Testis (tissue), 3 donors: ENCODE results near the gene SHB. TPM values are rescaled to one million over a fixed set of nuclear protein-coding genes. Genes with fewer than 3 reads are reported as not detected.

ENCODE experiments used
- DNase-seq: peaks from one replicate; pipeline ENCODE4 v3.0.0-alpha.2; 2019
- H3K27ac ChIP-seq, 2 donors: fragments of 200-600 bp; sonication (generic); one replicate each; pipeline ENCODE4 v1.5.1; 2019
- H3K27me3 ChIP-seq: fragments of 200-600 bp; sonication (generic); one replicate; pipeline ENCODE4 v1.5.1; 2019
- H3K36me3 ChIP-seq: fragments of 200-600 bp; sonication (generic); one replicate; pipeline ENCODE4 v1.5.1; 2017; ENCODE audit warnings: low read depth; ENCODE audit errors: missing control alignments
- H3K4me1 ChIP-seq: fragments of 200-600 bp; sonication (generic); one replicate; pipeline ENCODE4 v1.5.1; 2019
- H3K4me3 ChIP-seq, 2 donors: fragments of 200-600 bp; sonication (generic); one replicate each; pipeline ENCODE4 v1.5.1; 2017 to 2019
- H3K9me3 ChIP-seq: fragments of 200-600 bp; sonication (generic); one replicate; pipeline ENCODE4 v1.5.1; 2017
- POLR2A ChIP-seq: fragments of 450-650 bp; IDR thresholded peaks from one replicate; pipeline ENCODE4 v1.6.1; 2017; ENCODE audit warnings: antibody characterized with exemption, mild to moderate bottlenecking, moderate library complexity
- WGBS, 2 donors: methylation state at CpG; one replicate each; pipeline ENCODE4 v1.1.5; 2018; 5-methylcytosine and 5-hydroxymethylcytosine counted together
- intact Hi-C: fragments of 100-400 bp; cut with DNase I; formaldehyde crosslinking; loops from one replicate; pipeline ENCODE4 v1.15.1; 2023; ENCODE audit warnings: low total_unique reads
- polyA plus RNA-seq: library from polyadenylated mRNA; stranded (reverse); fragments of 350-450 nt; fragmentation: Illumina TruSeq; extraction: RNeasy Lipid Tissue Mini Kit (QIAGEN cat#74804); gene quantifications from one replicate; pipeline ENCODE4 v1.2.3, GENCODE V29; 2014; ENCODE audit warnings: low read depth, low replicate concordance; ENCODE audit not compliant: insufficient read depth
- total RNA-seq, 2 donors: library from RNA; depleted of rRNA; stranded (reverse); fragments of >200 nt; gene quantifications; one replicate each; pipeline ENCODE4 v1.2.3, GENCODE V29; 2016
- TF ChIP-seq, protein P1 (sequence below), 3 experiments: fragments of 450-650 bp in 2 of 3; fragments of 200-600 bp in 1 of 3; sonication (generic) in 1 of 3; IDR thresholded peaks; one replicate each; pipeline ENCODE4 v1.5.1; 2016 to 2019; ENCODE audit warnings: antibody characterized with exemption in 3 of 3, mild to moderate bottlenecking in 2 of 3, moderate library complexity in 1 of 3

Gene SHB
- total and polyA plus RNA-seq, 3 donors from 2014 or later: 8.6 to 22.3 (median 21.2) TPM

DNA sequence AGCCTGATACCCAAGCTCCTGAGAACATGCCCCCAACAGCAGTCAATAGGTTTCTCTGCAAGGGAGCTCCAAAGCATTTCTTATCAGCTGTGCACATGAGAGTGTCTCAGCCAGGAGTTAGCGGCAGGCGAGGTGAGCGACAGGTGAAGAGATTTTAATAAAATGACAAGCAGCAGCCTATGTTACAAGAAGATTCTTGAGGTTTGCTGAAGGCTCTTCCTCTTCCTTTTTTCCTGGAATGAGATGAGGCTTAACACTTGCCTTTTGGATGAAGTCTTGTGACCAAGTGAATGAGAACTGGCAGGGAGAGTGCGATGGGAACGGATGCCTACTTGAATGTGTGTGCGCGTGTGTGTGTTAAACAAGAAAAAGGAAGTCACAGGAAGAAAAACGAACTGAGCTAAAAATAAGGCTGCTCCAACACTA lies 76.1 kb downstream of the SHB start:
- H3K9me3 ChIP-seq: no peaks in the 10 kb centered on the region
- TF ChIP-seq POLR2A: no peak
- TF ChIP-seq, protein P1, sequence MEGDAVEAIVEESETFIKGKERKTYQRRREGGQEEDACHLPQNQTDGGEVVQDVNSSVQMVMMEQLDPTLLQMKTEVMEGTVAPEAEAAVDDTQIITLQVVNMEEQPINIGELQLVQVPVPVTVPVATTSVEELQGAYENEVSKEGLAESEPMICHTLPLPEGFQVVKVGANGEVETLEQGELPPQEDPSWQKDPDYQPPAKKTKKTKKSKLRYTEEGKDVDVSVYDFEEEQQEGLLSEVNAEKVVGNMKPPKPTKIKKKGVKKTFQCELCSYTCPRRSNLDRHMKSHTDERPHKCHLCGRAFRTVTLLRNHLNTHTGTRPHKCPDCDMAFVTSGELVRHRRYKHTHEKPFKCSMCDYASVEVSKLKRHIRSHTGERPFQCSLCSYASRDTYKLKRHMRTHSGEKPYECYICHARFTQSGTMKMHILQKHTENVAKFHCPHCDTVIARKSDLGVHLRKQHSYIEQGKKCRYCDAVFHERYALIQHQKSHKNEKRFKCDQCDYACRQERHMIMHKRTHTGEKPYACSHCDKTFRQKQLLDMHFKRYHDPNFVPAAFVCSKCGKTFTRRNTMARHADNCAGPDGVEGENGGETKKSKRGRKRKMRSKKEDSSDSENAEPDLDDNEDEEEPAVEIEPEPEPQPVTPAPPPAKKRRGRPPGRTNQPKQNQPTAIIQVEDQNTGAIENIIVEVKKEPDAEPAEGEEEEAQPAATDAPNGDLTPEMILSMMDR (IDR thresholded peaks at IDR 0.05): no peak
- no peaks in the 10 kb centered on the region for H3K36me3 ChIP-seq
- intact Hi-C loops: no loop called here
- H3K4me3 ChIP-seq: no peak overlapping the region
- H3K27ac ChIP-seq: no peak overlapping the region
- DNase-seq: no peak
- H3K4me1 ChIP-seq: no peaks in the 10 kb centered on the region
- H3K27me3 ChIP-seq: no peaks in the 10 kb centered on the region
- WGBS, 2 donors: 77 to 80% methylated on average over 8 of the region's 8 CpGs

GRCh38 chr9:37990404-37991015 lies 78.5 kb downstream of the SHB start:
- H3K27me3 ChIP-seq: no peaks in the 10 kb centered on the region
- 68 to 70% methylated on average over 5 of the region's 5 CpGs for WGBS, 2 donors
- H3K27ac ChIP-seq: no peak overlapping the region
- no peak overlapping the region for H3K4me3 ChIP-seq
- H3K4me1 ChIP-seq: no peaks in the 10 kb centered on the region
- DNase-seq: no peak
- intact Hi-C loops: no loop called here
- TF ChIP-seq POLR2A: no peak
- H3K9me3 ChIP-seq: no peaks in the 10 kb centered on the region
- no peaks in the 10 kb centered on the region for H3K36me3 ChIP-seq

DNA sequence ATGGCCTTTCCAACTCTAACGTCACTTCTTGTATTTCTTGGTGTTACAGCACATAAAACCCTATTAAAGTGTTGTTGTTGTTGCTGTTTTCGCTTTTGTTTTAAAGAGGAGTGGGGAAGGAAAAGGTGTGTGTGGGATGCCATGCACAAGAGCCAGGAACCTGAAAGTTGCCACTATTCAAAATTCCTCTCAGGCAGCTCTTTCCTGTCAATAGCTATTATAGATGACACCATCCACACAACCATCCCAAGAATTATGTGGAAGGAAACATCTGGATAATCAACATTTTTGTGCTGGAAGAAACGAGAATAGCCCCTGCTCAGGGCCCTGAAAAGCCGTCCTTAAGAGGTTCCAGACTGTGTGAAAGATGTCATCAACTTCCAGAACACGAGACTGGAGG lies 79.3 kb downstream of the SHB start:
- Histone ChIP-seq H3K4me3 (no peak overlapping the region), H3K4me1 (no peaks in the 10 kb centered on the region), H3K27me3 (no peaks in the 10 kb centered on the region), H3K27ac (no peak overlapping the region), H3K36me3 (no peaks in the 10 kb centered on the region), H3K9me3 (no peaks in the 10 kb centered on the region)
- no peak for DNase-seq
- TF ChIP-seq POLR2A: no peak
- TF ChIP-seq, protein P1 (IDR thresholded peaks at IDR 0.05): no peak
- intact Hi-C loops: no loop called here
- 76 to 87% methylated on average over 5 of the region's 5 CpGs for WGBS, 2 donors

DNA sequence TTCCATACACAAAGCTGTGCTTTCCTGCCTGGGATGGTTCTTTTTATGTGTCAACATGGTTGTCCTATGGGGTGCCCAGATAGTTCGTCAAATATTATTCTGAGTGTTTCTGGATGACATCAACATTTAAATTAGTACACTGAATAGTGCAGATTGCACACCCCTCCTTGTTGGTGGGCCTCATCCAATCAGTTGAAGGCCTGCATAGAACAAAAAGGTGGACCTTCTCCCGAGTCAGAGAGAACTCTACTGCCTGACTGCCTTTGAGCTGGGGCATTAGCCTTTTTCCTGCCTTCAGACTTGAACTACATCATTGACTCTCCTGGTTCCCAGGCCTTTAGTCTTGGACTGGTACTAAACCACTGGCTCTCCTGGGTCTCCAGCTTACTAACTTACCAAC lies 80.4 kb downstream of the SHB start:
- intact Hi-C loops: no loop called here

DNA sequence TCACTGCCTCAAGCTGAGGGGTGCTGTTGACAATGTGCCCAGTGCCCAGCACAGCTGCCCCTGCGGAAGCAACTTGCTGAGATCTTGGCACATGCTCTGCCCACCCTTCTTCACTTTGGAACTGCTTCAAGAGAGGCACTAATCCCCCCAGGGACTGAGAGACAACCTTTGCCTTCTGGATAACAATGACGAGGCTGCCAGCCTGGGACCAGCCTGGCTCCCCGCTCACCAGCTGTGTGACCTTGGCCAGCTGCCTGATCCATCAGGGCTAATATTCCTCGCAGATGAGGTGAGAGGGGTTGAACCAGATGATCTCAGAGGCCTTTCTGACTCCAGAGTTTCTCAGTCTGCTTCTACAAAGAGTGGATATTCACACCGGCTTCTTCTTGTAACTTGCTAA lies 81.0 kb downstream of the SHB start:
- H3K27ac ChIP-seq: no peak overlapping the region
- WGBS, 2 donors: 58 to 59% methylated on average over 4 to 5 of the region's 5 CpGs
- H3K9me3 ChIP-seq: no peaks in the 10 kb centered on the region
- H3K36me3 ChIP-seq: no peaks in the 10 kb centered on the region
- no peaks in the 10 kb centered on the region for H3K4me1 ChIP-seq
- TF ChIP-seq POLR2A: no peak
- TF ChIP-seq, protein P1 (IDR thresholded peaks at IDR 0.05): no peak
- no peak for DNase-seq
- intact Hi-C loops: no loop called here
- no peaks in the 10 kb centered on the region for H3K27me3 ChIP-seq
- H3K4me3 ChIP-seq: no peak overlapping the region

More for the DNA sequence above, 80.4 kb downstream of the SHB start:
- Histone ChIP-seq H3K27me3 (no peaks in the 10 kb centered on the region), H3K4me3 (no peak overlapping the region), H3K9me3 (no peaks in the 10 kb centered on the region), H3K27ac (no peak overlapping the region), H3K36me3 (no peaks in the 10 kb centered on the region), H3K4me1 (no peaks in the 10 kb centered on the region)
- no peak for DNase-seq
- WGBS, 2 donors: 45 to 50% methylated on average over 2 of the region's 2 CpGs
- TF ChIP-seq POLR2A: no peak
- TF ChIP-seq, protein P1 (IDR thresholded peaks at IDR 0.05): no peak
